ENCODE measurements around the gene BCL2. TPM values are rescaled to one million over a fixed set of nuclear protein-coding genes. Genes with fewer than 3 reads are reported as not detected.

Gene BCL2
- total and polyA plus RNA-seq, 2 donors: 11.7 to 17.5 TPM

GRCh38 chr18:63109022-63109421 lies 210.5 kb downstream of the BCL2 start:
- WGBS: 95% methylated on average over 5 of the region's 5 CpGs

GRCh38 chr18:63107931-63108330 lies 211.6 kb downstream of the BCL2 start:
- no peak overlapping the region for H3K27ac ChIP-seq (ENCODE audit: low read depth in 1 of 2, low read length in 1 of 2)
- 70% methylated on average over 7 of the region's 7 CpGs for WGBS
- peaks cover 0 to 5% of the 10 kb centered on the region in 2 donors for H3K9me3 ChIP-seq (ENCODE audit: control insufficient read depth in 2 of 2, insufficient read depth in 1 of 2, low read length in 1 of 2)
- no peaks in the 10 kb centered on the region for H3K27me3 ChIP-seq (ENCODE audit: control insufficient read depth in 2 of 2, insufficient read depth in 1 of 2, low read length in 1 of 2)
- H3K4me3 ChIP-seq (ENCODE audit: low read length in 2 of 2): no peak overlapping the region
- no peaks in the 10 kb centered on the region for H3K36me3 ChIP-seq (ENCODE audit: control insufficient read depth in 2 of 2, insufficient read depth in 2 of 2, low read length in 1 of 2)
- H3K4me1 ChIP-seq (ENCODE audit: control insufficient read depth in 2 of 2, insufficient read depth in 2 of 2, low read length in 2 of 2): peaks cover 10 to 24% of the 10 kb centered on the region in 2 donors
- DNase-seq (ENCODE audit: low read depth in 6 of 9, low spot score in 9 of 9): no peak

More at GRCh38 chr18:63109022-63109421, 210.5 kb downstream of the BCL2 start:
- Histone ChIP-seq H3K27me3 (ENCODE audit: control insufficient read depth in 2 of 2, insufficient read depth in 1 of 2, low read length in 1 of 2) (no peaks in the 10 kb centered on the region), H3K9me3 (ENCODE audit: control insufficient read depth in 2 of 2, insufficient read depth in 1 of 2, low read length in 1 of 2) (peaks cover 0 to 5% of the 10 kb centered on the region in 2 donors), H3K4me3 (ENCODE audit: low read length in 2 of 2) (no peak overlapping the region), H3K36me3 (ENCODE audit: control insufficient read depth in 2 of 2, insufficient read depth in 2 of 2, low read length in 1 of 2) (no peaks in the 10 kb centered on the region), H3K27ac (ENCODE audit: low read depth in 1 of 2, low read length in 1 of 2) (no peak overlapping the region), H3K4me1 (ENCODE audit: control insufficient read depth in 2 of 2, insufficient read depth in 2 of 2, low read length in 2 of 2) (peaks cover 12 to 29% of the 10 kb centered on the region in 2 donors)
- DNase-seq (ENCODE audit: low read depth in 6 of 9, low spot score in 9 of 9): no peak

DNA sequence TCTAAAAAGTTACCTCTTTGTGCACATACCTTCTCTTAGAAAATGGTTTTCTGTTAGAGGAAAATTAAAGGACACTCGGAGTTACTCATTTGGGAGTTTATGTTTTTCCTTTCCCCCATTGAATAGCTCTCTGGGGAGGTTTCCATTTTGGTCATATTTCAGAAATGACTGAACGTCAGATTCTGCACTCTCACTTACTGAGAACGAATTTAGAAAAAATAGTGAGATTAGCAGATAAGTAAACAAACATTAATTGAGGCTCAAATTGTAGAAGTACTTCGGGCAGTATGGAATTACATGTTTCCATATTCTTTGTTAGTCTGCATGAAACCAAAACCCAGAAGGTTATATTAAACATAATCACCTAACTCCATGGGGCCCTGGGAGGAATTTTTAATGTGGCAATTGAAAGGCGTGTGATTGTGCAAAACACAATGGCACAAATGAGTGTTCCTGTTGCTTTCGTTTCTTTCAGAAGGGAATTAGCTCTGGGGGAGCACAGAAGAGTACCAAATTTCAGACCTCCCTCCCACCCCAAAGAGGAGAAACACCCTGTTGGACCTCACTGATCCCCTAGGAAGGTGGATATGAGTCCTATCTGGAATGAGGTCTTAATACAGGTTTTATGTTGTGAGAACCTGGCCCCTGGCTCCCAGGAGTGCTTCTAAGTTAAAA lies 212.3 kb downstream of the BCL2 start:
- Histone ChIP-seq H3K36me3 (ENCODE audit: control insufficient read depth in 2 of 2, insufficient read depth in 2 of 2, low read length in 1 of 2) (no peaks in the 10 kb centered on the region), H3K4me1 (ENCODE audit: control insufficient read depth in 2 of 2, insufficient read depth in 2 of 2, low read length in 2 of 2) (peaks cover 10 to 28% of the 10 kb centered on the region in 2 donors), H3K27ac (ENCODE audit: low read depth in 1 of 2, low read length in 1 of 2) (no peak overlapping the region), H3K4me3 (ENCODE audit: low read length in 2 of 2) (no peak overlapping the region), H3K9me3 (ENCODE audit: control insufficient read depth in 2 of 2, insufficient read depth in 1 of 2, low read length in 1 of 2) (peaks cover 0 to 5% of the 10 kb centered on the region in 2 donors), H3K27me3 (ENCODE audit: control insufficient read depth in 2 of 2, insufficient read depth in 1 of 2, low read length in 1 of 2) (no peaks in the 10 kb centered on the region)
- WGBS: 80% methylated on average over 6 of the region's 6 CpGs
- DNase-seq (ENCODE audit: low read depth in 6 of 9, low spot score in 9 of 9): no peak

DNA sequence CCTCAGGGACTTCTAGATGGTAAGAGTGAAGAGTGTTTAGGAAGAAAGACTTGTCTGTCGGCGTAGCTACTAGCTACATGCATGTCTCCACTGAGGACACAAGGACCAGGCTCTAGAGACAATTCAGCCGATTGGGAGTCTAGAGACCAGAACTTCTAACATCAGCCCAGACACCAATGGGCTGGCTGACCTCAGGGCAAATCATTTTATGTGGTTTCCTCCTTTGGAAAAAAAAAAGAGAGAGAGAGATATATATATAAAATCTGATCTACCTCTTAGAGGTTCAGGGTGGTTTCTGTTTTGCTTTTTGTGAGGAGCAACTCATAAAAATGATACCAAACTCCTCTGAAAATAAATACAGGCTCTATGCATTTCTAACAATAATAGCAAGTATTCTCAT lies 212.8 kb downstream of the BCL2 start:
- H3K36me3 ChIP-seq (ENCODE audit: control insufficient read depth in 2 of 2, insufficient read depth in 2 of 2, low read length in 1 of 2): no peaks in the 10 kb centered on the region
- WGBS: 66% methylated on average over 3 of the region's 3 CpGs
- no peak overlapping the region for H3K27ac ChIP-seq (ENCODE audit: low read depth in 1 of 2, low read length in 1 of 2)

DNA sequence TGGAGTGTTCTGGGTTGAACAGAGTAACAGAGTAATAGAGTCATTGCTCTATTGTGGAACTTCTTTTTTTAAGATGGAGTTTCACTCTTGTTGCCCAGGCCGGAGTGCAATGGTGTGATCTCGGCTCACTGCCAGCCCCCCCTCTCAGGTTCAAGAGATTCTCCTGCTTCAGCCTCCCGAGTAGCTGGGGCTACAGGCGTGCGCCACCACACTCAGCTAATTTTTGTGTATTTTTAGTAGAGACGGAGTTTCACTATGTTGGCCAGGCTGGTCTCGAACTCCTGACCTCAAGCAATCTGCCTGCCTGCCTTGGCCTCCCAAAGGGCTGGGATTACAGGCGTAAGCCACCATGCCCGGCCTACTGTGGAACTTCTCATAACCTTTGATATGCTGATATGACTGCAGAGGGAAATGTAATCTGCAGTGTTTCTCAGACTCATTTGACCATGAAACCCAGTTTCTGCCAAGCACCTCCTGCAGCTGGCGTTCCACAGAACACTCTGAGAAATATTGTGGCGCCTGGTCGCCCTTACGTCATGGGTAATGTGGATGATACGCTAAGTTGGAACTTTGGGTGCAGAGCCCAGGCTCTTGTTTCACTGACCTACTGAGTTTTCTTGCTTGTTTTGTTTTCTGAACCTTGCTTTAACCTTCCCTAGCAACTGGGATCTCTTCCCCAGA lies 213.8 kb downstream of the BCL2 start:
- WGBS: 97% methylated on average over 14 of the region's 14 CpGs

More for the DNA sequence above, 212.8 kb downstream of the BCL2 start:
- DNase-seq (ENCODE audit: low read depth in 6 of 9, low spot score in 9 of 9): no peak
- Histone ChIP-seq H3K4me1 (ENCODE audit: control insufficient read depth in 2 of 2, insufficient read depth in 2 of 2, low read length in 2 of 2) (peaks cover 11 to 28% of the 10 kb centered on the region in 2 donors), H3K27me3 (ENCODE audit: control insufficient read depth in 2 of 2, insufficient read depth in 1 of 2, low read length in 1 of 2) (no peaks in the 10 kb centered on the region), H3K9me3 (ENCODE audit: control insufficient read depth in 2 of 2, insufficient read depth in 1 of 2, low read length in 1 of 2) (peaks cover 0 to 5% of the 10 kb centered on the region in 2 donors), H3K4me3 (ENCODE audit: low read length in 2 of 2) (no peak overlapping the region)

GRCh38 chr18:63104868-63105267 lies 214.7 kb downstream of the BCL2 start:
- WGBS: 98% methylated on average over 12 of the region's 12 CpGs
- peaks cover 29 to 46% of the 10 kb centered on the region in 2 donors for H3K4me1 ChIP-seq (ENCODE audit: control insufficient read depth in 2 of 2, insufficient read depth in 2 of 2, low read length in 2 of 2)
- no peak overlapping the region for H3K27ac ChIP-seq (ENCODE audit: low read depth in 1 of 2, low read length in 1 of 2)
- DNase-seq (ENCODE audit: low read depth in 6 of 9, low spot score in 9 of 9): no peak
- no peak overlapping the region for H3K4me3 ChIP-seq (ENCODE audit: low read length in 2 of 2)
- H3K27me3 ChIP-seq (ENCODE audit: control insufficient read depth in 2 of 2, insufficient read depth in 1 of 2, low read length in 1 of 2): no peaks in the 10 kb centered on the region
- H3K9me3 ChIP-seq (ENCODE audit: control insufficient read depth in 2 of 2, insufficient read depth in 1 of 2, low read length in 1 of 2): peaks cover 0 to 5% of the 10 kb centered on the region in 2 donors
- no peaks in the 10 kb centered on the region for H3K36me3 ChIP-seq (ENCODE audit: control insufficient read depth in 2 of 2, insufficient read depth in 2 of 2, low read length in 1 of 2)

More for the DNA sequence above, 213.8 kb downstream of the BCL2 start:
- no peak overlapping the region for H3K4me3 ChIP-seq (ENCODE audit: low read length in 2 of 2)
- DNase-seq (ENCODE audit: low read depth in 6 of 9, low spot score in 9 of 9): no peak
- H3K4me1 ChIP-seq (ENCODE audit: control insufficient read depth in 2 of 2, insufficient read depth in 2 of 2, low read length in 2 of 2): peaks cover 20 to 37% of the 10 kb centered on the region in 2 donors
- H3K9me3 ChIP-seq (ENCODE audit: control insufficient read depth in 2 of 2, insufficient read depth in 1 of 2, low read length in 1 of 2): peaks cover 0 to 5% of the 10 kb centered on the region in 2 donors
- no peaks in the 10 kb centered on the region for H3K36me3 ChIP-seq (ENCODE audit: control insufficient read depth in 2 of 2, insufficient read depth in 2 of 2, low read length in 1 of 2)
- H3K27me3 ChIP-seq (ENCODE audit: control insufficient read depth in 2 of 2, insufficient read depth in 1 of 2, low read length in 1 of 2): no peaks in the 10 kb centered on the region
- no peak overlapping the region for H3K27ac ChIP-seq (ENCODE audit: low read depth in 1 of 2, low read length in 1 of 2)

GRCh38 chr18:63102941-63103744 lies 216.4 kb downstream of the BCL2 start:
- H3K4me3 ChIP-seq (ENCODE audit: low read length in 2 of 2): no peak overlapping the region
- peak overlapping the region in 1 of 2 donors; percentile 4 for H3K27ac ChIP-seq (ENCODE audit: low read depth in 1 of 2, low read length in 1 of 2)
- H3K36me3 ChIP-seq (ENCODE audit: control insufficient read depth in 2 of 2, insufficient read depth in 2 of 2, low read length in 1 of 2): no peaks in the 10 kb centered on the region
- H3K9me3 ChIP-seq (ENCODE audit: control insufficient read depth in 2 of 2, insufficient read depth in 1 of 2, low read length in 1 of 2): peaks cover 0 to 5% of the 10 kb centered on the region in 2 donors
- DNase-seq (ENCODE audit: low read depth in 6 of 9, low spot score in 9 of 9): no peak
- H3K4me1 ChIP-seq (ENCODE audit: control insufficient read depth in 2 of 2, insufficient read depth in 2 of 2, low read length in 2 of 2): peaks cover 47 to 63% of the 10 kb centered on the region in 2 donors
- H3K27me3 ChIP-seq (ENCODE audit: control insufficient read depth in 2 of 2, insufficient read depth in 1 of 2, low read length in 1 of 2): no peaks in the 10 kb centered on the region
- 84% methylated on average over 7 of the region's 7 CpGs for WGBS

- peak in 4 of 9 donors; percentile 53 to 80 (median 61) for DNase-seq (ENCODE audit: low read depth in 6 of 9, low spot score in 9 of 9)
- peak overlapping the region; percentile 88 to 95 for H3K27ac ChIP-seq (ENCODE audit: low read depth in 1 of 2, low read length in 1 of 2)
- no peaks in the 10 kb centered on the region for H3K36me3 ChIP-seq (ENCODE audit: control insufficient read depth in 2 of 2, insufficient read depth in 2 of 2, low read length in 1 of 2)
- no peak overlapping the region for H3K4me3 ChIP-seq (ENCODE audit: low read length in 2 of 2)
- H3K27me3 ChIP-seq (ENCODE audit: control insufficient read depth in 2 of 2, insufficient read depth in 1 of 2, low read length in 1 of 2): no peaks in the 10 kb centered on the region
- H3K9me3 ChIP-seq (ENCODE audit: control insufficient read depth in 2 of 2, insufficient read depth in 1 of 2, low read length in 1 of 2): peaks cover 0 to 2% of the 10 kb centered on the region in 2 donors
- WGBS: 15% methylated on average over 7 of the region's 7 CpGs
- H3K4me1 ChIP-seq (ENCODE audit: control insufficient read depth in 2 of 2, insufficient read depth in 2 of 2, low read length in 2 of 2): peaks cover 51 to 66% of the 10 kb centered on the region in 2 donors
Observed at GRCh38 chr18:63100630-63101055, 218.9 kb downstream of the BCL2 start.
